ENCODE results near the gene AGBL1. TPM values are rescaled to one million over a fixed set of nuclear protein-coding genes. Genes with fewer than 3 reads are reported as not detected.

Gene AGBL1
- total RNA-seq, 3 donors from 2014 or later (not counting 1 experiment from before 2014, with no cell fraction given): not detected

GRCh38 chr15:86327230-86327865 is 247.7 kb downstream of the AGBL1 start:
- no peaks in the 10 kb centered on the region for H3K4me1 ChIP-seq (ENCODE audit: control insufficient read depth, insufficient read depth, low read length)
- no peak overlapping the region for H3K27ac ChIP-seq (ENCODE audit: low read length)
- Mint-ChIP-seq H3K27ac (no peak overlapping the region), H3K4me1 (no peaks in the 10 kb centered on the region), H3K36me3 (no peaks in the 10 kb centered on the region), H3K27me3 (ENCODE audit: low read depth in 2 of 2) (peaks cover 0 to 8% of the 10 kb centered on the region in 2 donors), H3K4me3 (no peak overlapping the region), H3K9me3 (peaks cover 0 to 7% of the 10 kb centered on the region in 2 donors)
- 47% methylated on average over 2 of the region's 2 CpGs for WGBS (ENCODE audit: insufficient coverage)
- no peak overlapping the region for H3K4me3 ChIP-seq (ENCODE audit: low read length)
- no peak for TF ChIP-seq CTCF (IDR thresholded peaks at IDR 0.05)
- H3K27me3 ChIP-seq (ENCODE audit: control insufficient read depth, insufficient read depth, low read length): no peaks in the 10 kb centered on the region
- intact Hi-C loops (cut with micrococcal nuclease): no loop called here
- no peaks in the 10 kb centered on the region for H3K36me3 ChIP-seq (ENCODE audit: control insufficient read depth, insufficient read depth, low read length)
- ATAC-seq (no peak), DNase-seq (no peak)
- peaks cover 18% of the 10 kb centered on the region for H3K9me3 ChIP-seq (ENCODE audit: control insufficient read depth, insufficient read depth, low read length)

GRCh38 chr15:86328658-86329057 is 249.0 kb downstream of the AGBL1 start:
- H3K4me3 Mint-ChIP-seq: no peak overlapping the region
- H3K27me3 Mint-ChIP-seq (ENCODE audit: low read depth in 2 of 2): peaks cover 0 to 8% of the 10 kb centered on the region in 2 donors
- DNase-seq (no peak), ATAC-seq (no peak)
- no peaks in the 10 kb centered on the region for H3K36me3 Mint-ChIP-seq
- Histone ChIP-seq H3K27ac (ENCODE audit: low read length) (no peak overlapping the region), H3K4me1 (ENCODE audit: control insufficient read depth, insufficient read depth, low read length) (no peaks in the 10 kb centered on the region), H3K27me3 (ENCODE audit: control insufficient read depth, insufficient read depth, low read length) (no peaks in the 10 kb centered on the region), H3K9me3 (ENCODE audit: control insufficient read depth, insufficient read depth, low read length) (peaks cover 18% of the 10 kb centered on the region), H3K36me3 (ENCODE audit: control insufficient read depth, insufficient read depth, low read length) (no peaks in the 10 kb centered on the region), H3K4me3 (ENCODE audit: low read length) (no peak overlapping the region)
- TF ChIP-seq CTCF (IDR thresholded peaks at IDR 0.05): no peak
- H3K9me3 Mint-ChIP-seq: peaks cover 0 to 6% of the 10 kb centered on the region in 2 donors
- H3K4me1 Mint-ChIP-seq: no peaks in the 10 kb centered on the region
- intact Hi-C loops (cut with micrococcal nuclease): no loop called here
- 72% methylated on average over 2 of the region's 2 CpGs for WGBS (ENCODE audit: insufficient coverage)
- no peak overlapping the region for H3K27ac Mint-ChIP-seq

- no peaks in the 10 kb centered on the region for H3K4me1 ChIP-seq (ENCODE audit: control insufficient read depth, insufficient read depth, low read length)
- no peak overlapping the region for H3K27ac ChIP-seq (ENCODE audit: low read length)
- H3K9me3 ChIP-seq (ENCODE audit: control insufficient read depth, insufficient read depth, low read length): peaks cover 18% of the 10 kb centered on the region
- H3K4me1 Mint-ChIP-seq: no peaks in the 10 kb centered on the region
- no peak for DNase-seq
- TF ChIP-seq CTCF (IDR thresholded peaks at IDR 0.05): no peak
- intact Hi-C loops (cut with micrococcal nuclease): no loop called here
- WGBS (ENCODE audit: insufficient coverage): 92% methylated on average over 3 of the region's 3 CpGs
- peaks cover 0 to 2% of the 10 kb centered on the region in 2 donors for H3K9me3 Mint-ChIP-seq
- H3K4me3 Mint-ChIP-seq: no peak overlapping the region
- peaks cover 0 to 8% of the 10 kb centered on the region in 2 donors for H3K27me3 Mint-ChIP-seq (ENCODE audit: low read depth in 2 of 2)
- no peak for ATAC-seq
- no peak overlapping the region for H3K4me3 ChIP-seq (ENCODE audit: low read length)
- no peaks in the 10 kb centered on the region for H3K36me3 Mint-ChIP-seq
- H3K27ac Mint-ChIP-seq: no peak overlapping the region
- H3K36me3 ChIP-seq (ENCODE audit: control insufficient read depth, insufficient read depth, low read length): no peaks in the 10 kb centered on the region
- H3K27me3 ChIP-seq (ENCODE audit: control insufficient read depth, insufficient read depth, low read length): no peaks in the 10 kb centered on the region
Observed at GRCh38 chr15:86329311-86330013, 249.8 kb downstream of the AGBL1 start.
